Astrocyte (in vitro differentiated cells and primary cell): ENCODE results near the gene TSNAX. TPM values are rescaled to one million over a fixed set of nuclear protein-coding genes. Genes with fewer than 3 reads are reported as not detected.

Source experiments
- DNase-seq: peaks from one replicate; pipeline ENCODE4 v3.0.0-alpha.2; 2010; ENCODE audit warnings: low read depth
- FAIRE-seq: peaks from 2 replicates; lab custom pipeline; 2011; peaks lifted over from hg19 to GRCh38; lab: Jason Lieb, UNC
- H2AFZ ChIP-seq: 2 replicates; pipeline ENCODE4 v1.6.0; 2012; ENCODE audit warnings: low read depth, low read length, inconsistent platforms
- H3K27ac ChIP-seq: 2 replicates; pipeline ENCODE4 v1.5.1; 2011; ENCODE audit warnings: low read depth, low read length, inconsistent platforms
- H3K27me3 ChIP-seq: 2 replicates; pipeline ENCODE4 v1.6.0; 2011; ENCODE audit warnings: low read length, inconsistent platforms; ENCODE audit not compliant: insufficient read depth
- H3K36me3 ChIP-seq: 2 replicates; pipeline ENCODE4 v1.5.1; 2011; ENCODE audit warnings: low read length, inconsistent platforms; ENCODE audit not compliant: insufficient read depth
- H3K4me1 ChIP-seq: 2 replicates; pipeline ENCODE4 v1.5.1; 2011; ENCODE audit warnings: low read length, inconsistent platforms; ENCODE audit not compliant: insufficient read depth
- H3K4me2 ChIP-seq: 2 replicates; pipeline ENCODE4 v1.6.0; 2012; ENCODE audit warnings: low read length, inconsistent platforms
- H3K4me3 ChIP-seq: 2 replicates; pipeline ENCODE4 v1.5.1; 2011; ENCODE audit warnings: low read depth, mild to moderate bottlenecking, low read length, inconsistent platforms; ENCODE audit not compliant: insufficient read depth
- H3K79me2 ChIP-seq: 2 replicates; pipeline ENCODE4 v1.6.0; 2012; ENCODE audit warnings: mild to moderate bottlenecking, low read length, inconsistent platforms; ENCODE audit not compliant: insufficient read depth
- H3K9ac ChIP-seq: 2 replicates; pipeline ENCODE4 v1.6.0; 2012; ENCODE audit warnings: mild to moderate bottlenecking, low read length, inconsistent platforms
- H3K9me3 ChIP-seq: 2 replicates; pipeline ENCODE4 v1.5.1; 2012; ENCODE audit warnings: low read depth, mild to moderate bottlenecking, low read length, inconsistent platforms; ENCODE audit not compliant: insufficient read depth
- H4K20me1 ChIP-seq: 2 replicates; pipeline ENCODE4 v1.6.0; 2012; ENCODE audit warnings: low read length, inconsistent platforms; ENCODE audit not compliant: insufficient read depth
- H3K27ac Mint-ChIP-seq: one replicate; pipeline ENCODE4 v1.8.0; 2021; ENCODE audit warnings: mild to moderate bottlenecking, mixed read lengths; ENCODE audit not compliant: unreplicated experiment
- H3K27me3 Mint-ChIP-seq: one replicate; pipeline ENCODE4 v1.8.0; 2021; ENCODE audit warnings: low read depth, mixed read lengths; ENCODE audit not compliant: unreplicated experiment
- H3K36me3 Mint-ChIP-seq: one replicate; pipeline ENCODE4 v1.8.0; 2021; ENCODE audit warnings: low read depth, mixed read lengths; ENCODE audit not compliant: unreplicated experiment
- H3K4me1 Mint-ChIP-seq: one replicate; pipeline ENCODE4 v1.8.0; 2021; ENCODE audit warnings: low read depth, mixed read lengths; ENCODE audit not compliant: unreplicated experiment
- H3K4me3 Mint-ChIP-seq: one replicate; pipeline ENCODE4 v1.8.0; 2021; ENCODE audit warnings: mild to moderate bottlenecking, moderate library complexity, mixed read lengths; ENCODE audit not compliant: unreplicated experiment
- H3K9me3 Mint-ChIP-seq: one replicate; pipeline ENCODE4 v1.8.0; 2021; ENCODE audit warnings: mild to moderate bottlenecking, mixed read lengths; ENCODE audit not compliant: unreplicated experiment
- EZH2 ChIP-seq: IDR thresholded peaks from 2 replicates; pipeline ENCODE4 v1.6.1; 2012; ENCODE audit warnings: mild to moderate bottlenecking, low read length, inconsistent platforms; ENCODE audit not compliant: insufficient read depth
- total RNA-seq: library from RNA; stranded (reverse); gene quantifications from 2 replicates; pipeline ENCODE4 v1.2.1, GENCODE V29; 2021
- TF ChIP-seq, protein P1 (sequence below): IDR thresholded peaks from 2 replicates; pipeline ENCODE4 v1.5.1; 2011; ENCODE audit warnings: low read depth, mild to moderate bottlenecking, inconsistent platforms, low read length, moderate library complexity; ENCODE audit not compliant: insufficient read depth

Gene TSNAX
- total RNA-seq, 1 donor from 2014 or later: 43.5 TPM

DNA sequence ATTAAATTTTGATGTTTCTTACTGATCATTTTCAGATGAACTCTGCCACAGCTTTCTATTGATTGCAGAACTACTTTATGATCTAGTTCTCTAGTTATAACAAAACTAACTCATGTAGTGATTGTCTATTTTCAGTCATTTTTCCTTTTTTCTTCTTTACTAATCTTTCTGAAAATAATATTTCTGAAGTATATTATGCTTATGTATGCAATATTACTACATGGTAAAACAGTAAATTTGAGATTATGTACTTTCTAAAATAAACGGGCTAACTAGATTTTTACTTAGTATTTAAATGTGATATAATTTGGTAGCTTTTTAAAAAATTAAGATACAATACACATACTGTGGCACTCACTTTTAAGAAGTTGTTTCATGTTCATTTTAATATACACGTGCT lies 7.6 kb downstream of the TSNAX start:
- Histone ChIP-seq H4K20me1 (peaks cover 4% of the 10 kb centered on the region), H3K27ac (no peak overlapping the region), H3K9me3 (no peaks in the 10 kb centered on the region), H3K36me3 (peaks cover 4% of the 10 kb centered on the region), H3K4me2 (no peak overlapping the region), H3K4me1 (no peaks in the 10 kb centered on the region), H3K27me3 (no peaks in the 10 kb centered on the region), H2AFZ (no peak overlapping the region), H3K9ac (no peak overlapping the region), H3K79me2 (peaks cover 69% of the 10 kb centered on the region), H3K4me3 (no peak overlapping the region)
- no peak overlapping the region for H3K4me3 Mint-ChIP-seq
- FAIRE-seq: no peak
- no peak for TF ChIP-seq EZH2
- TF ChIP-seq, protein P1, sequence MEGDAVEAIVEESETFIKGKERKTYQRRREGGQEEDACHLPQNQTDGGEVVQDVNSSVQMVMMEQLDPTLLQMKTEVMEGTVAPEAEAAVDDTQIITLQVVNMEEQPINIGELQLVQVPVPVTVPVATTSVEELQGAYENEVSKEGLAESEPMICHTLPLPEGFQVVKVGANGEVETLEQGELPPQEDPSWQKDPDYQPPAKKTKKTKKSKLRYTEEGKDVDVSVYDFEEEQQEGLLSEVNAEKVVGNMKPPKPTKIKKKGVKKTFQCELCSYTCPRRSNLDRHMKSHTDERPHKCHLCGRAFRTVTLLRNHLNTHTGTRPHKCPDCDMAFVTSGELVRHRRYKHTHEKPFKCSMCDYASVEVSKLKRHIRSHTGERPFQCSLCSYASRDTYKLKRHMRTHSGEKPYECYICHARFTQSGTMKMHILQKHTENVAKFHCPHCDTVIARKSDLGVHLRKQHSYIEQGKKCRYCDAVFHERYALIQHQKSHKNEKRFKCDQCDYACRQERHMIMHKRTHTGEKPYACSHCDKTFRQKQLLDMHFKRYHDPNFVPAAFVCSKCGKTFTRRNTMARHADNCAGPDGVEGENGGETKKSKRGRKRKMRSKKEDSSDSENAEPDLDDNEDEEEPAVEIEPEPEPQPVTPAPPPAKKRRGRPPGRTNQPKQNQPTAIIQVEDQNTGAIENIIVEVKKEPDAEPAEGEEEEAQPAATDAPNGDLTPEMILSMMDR: no peak
- no peak overlapping the region for H3K27ac Mint-ChIP-seq
- H3K4me1 Mint-ChIP-seq: no peaks in the 10 kb centered on the region
- DNase-seq: no peak
- H3K27me3 Mint-ChIP-seq: no peaks in the 10 kb centered on the region
- H3K9me3 Mint-ChIP-seq: no peaks in the 10 kb centered on the region
- H3K36me3 Mint-ChIP-seq: peaks cover 6% of the 10 kb centered on the region

DNA sequence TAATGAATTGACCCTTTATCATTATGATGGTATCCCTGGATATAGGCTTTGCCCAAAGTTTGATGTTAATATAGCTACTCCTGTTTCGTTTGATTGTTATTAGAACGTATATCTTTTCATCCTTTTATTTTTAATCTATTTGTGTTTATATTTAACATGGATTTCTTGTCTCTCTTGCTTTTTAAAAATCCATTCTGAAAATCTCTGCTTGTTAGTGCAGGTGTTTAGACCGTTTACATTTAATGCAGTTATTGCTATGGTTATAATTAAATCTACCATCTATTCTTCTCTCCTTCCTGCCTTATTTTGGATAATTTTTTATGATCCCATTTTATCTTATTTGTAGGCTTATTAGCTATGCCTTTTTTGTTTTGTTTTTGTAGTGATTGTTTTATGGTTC lies 12.4 kb downstream of the TSNAX start:
- Mint-ChIP-seq H3K27me3 (no peaks in the 10 kb centered on the region), H3K9me3 (no peaks in the 10 kb centered on the region), H3K4me1 (peaks cover 4% of the 10 kb centered on the region), H3K4me3 (no peak overlapping the region), H3K36me3 (peaks cover 12% of the 10 kb centered on the region), H3K27ac (no peak overlapping the region)
- TF ChIP-seq, protein P1: no peak
- TF ChIP-seq EZH2: no peak
- Histone ChIP-seq H4K20me1 (peaks cover 5% of the 10 kb centered on the region), H3K4me2 (no peak overlapping the region), H3K4me1 (no peaks in the 10 kb centered on the region), H2AFZ (no peak overlapping the region), H3K36me3 (peaks cover 13% of the 10 kb centered on the region), H3K4me3 (no peak overlapping the region), H3K9ac (no peak overlapping the region), H3K27ac (no peak overlapping the region), H3K79me2 (peaks cover 39% of the 10 kb centered on the region), H3K27me3 (no peaks in the 10 kb centered on the region), H3K9me3 (no peaks in the 10 kb centered on the region)
- FAIRE-seq: no peak
- DNase-seq: no peak

DNA sequence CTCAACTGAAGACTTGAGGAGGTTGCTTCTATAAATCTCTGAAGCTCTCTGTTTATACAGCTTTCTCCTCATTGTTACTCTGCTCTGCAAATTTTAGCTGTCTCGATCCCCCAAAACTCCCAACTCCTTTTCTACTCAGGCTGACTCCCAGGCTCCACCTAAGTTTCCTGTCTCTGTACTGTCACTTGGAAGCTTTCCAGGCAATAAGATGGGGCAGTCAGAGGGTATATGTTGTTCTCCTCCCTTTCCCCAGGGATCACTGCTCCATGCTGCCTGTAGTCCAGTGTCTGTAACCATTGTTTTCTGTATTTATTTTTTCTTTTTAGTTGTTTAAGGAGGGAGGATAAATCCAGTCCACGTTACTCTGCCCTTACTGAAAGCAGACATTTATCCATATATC lies 13.4 kb downstream of the TSNAX start:
- FAIRE-seq (no peak), DNase-seq (no peak)
- Histone ChIP-seq H3K4me2 (no peak overlapping the region), H3K36me3 (peaks cover 8% of the 10 kb centered on the region), H3K4me3 (no peak overlapping the region), H3K79me2 (peaks cover 36% of the 10 kb centered on the region), H4K20me1 (peaks cover 5% of the 10 kb centered on the region), H2AFZ (no peak overlapping the region), H3K27me3 (no peaks in the 10 kb centered on the region), H3K27ac (no peak overlapping the region), H3K9me3 (no peaks in the 10 kb centered on the region), H3K4me1 (no peaks in the 10 kb centered on the region), H3K9ac (no peak overlapping the region)
- no peaks in the 10 kb centered on the region for H3K9me3 Mint-ChIP-seq
- TF ChIP-seq, protein P1: no peak
- no peak for TF ChIP-seq EZH2
- H3K27ac Mint-ChIP-seq: no peak overlapping the region
- H3K4me3 Mint-ChIP-seq: no peak overlapping the region
- H3K27me3 Mint-ChIP-seq: no peaks in the 10 kb centered on the region
- H3K4me1 Mint-ChIP-seq: peaks cover 4% of the 10 kb centered on the region
- H3K36me3 Mint-ChIP-seq: peaks cover 14% of the 10 kb centered on the region
